Hepatocyte (in vitro differentiated cells): ENCODE measurements around the gene FAIM.

Experiments used
- EZH2 ChIP-seq: fragments of 200-600 bp; sonication (generic); IDR thresholded peaks from 2 replicates; pipeline ENCODE4 v1.6.1; 2016; ENCODE audit warnings: antibody characterized with exemption, mild to moderate bottlenecking, borderline replicate concordance
- TF ChIP-seq, protein P1 (sequence below): fragments of 200-600 bp; sonication (generic); IDR thresholded peaks from 2 replicates; pipeline ENCODE4 v1.5.1; 2016; ENCODE audit warnings: antibody characterized with exemption, mild to moderate bottlenecking; ENCODE audit not compliant: poor library complexity

DNA sequence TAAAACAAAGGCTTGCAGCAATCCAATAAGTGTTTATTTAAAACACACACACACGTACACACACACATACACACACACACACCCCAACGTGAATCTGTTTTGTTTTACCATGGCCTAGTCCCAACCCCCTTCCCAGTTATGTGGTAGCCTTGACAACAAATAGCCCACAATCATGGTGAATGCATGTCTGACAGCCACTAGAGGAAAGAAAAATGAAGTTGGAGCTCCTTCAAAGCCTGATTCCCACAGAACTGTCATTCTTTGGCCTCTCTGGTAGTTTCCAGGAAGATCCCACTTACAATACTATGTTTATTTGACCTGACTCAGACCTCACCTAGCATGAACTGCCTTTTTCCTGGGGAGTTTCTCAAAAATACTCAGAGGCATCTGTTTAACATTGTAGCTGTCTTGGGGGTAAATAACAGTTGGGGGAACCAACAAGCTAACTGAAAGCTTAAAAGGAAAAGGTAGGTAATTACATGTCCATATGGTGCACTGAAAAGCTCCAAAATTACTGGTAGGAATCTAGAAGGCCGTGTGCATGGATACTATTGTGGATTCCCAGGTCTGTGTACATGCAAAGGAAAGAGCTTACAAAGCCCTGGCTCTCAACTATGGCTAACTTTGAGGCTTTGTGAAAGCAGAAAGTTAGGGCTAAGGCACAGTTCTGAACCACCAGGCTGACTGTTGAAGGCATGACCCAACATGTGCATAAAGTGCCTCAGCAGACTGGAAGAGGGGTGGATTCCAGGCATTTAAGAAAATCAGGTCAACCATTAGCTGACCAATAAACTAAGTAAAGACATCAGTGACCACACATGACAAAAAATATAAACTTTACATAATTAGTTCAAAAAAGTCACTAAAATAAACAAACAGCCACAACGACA is 65.3 kb downstream of the FAIM start:
- TF ChIP-seq, protein P1, sequence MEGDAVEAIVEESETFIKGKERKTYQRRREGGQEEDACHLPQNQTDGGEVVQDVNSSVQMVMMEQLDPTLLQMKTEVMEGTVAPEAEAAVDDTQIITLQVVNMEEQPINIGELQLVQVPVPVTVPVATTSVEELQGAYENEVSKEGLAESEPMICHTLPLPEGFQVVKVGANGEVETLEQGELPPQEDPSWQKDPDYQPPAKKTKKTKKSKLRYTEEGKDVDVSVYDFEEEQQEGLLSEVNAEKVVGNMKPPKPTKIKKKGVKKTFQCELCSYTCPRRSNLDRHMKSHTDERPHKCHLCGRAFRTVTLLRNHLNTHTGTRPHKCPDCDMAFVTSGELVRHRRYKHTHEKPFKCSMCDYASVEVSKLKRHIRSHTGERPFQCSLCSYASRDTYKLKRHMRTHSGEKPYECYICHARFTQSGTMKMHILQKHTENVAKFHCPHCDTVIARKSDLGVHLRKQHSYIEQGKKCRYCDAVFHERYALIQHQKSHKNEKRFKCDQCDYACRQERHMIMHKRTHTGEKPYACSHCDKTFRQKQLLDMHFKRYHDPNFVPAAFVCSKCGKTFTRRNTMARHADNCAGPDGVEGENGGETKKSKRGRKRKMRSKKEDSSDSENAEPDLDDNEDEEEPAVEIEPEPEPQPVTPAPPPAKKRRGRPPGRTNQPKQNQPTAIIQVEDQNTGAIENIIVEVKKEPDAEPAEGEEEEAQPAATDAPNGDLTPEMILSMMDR, result no peak
- TF ChIP-seq EZH2, result no peak
